ENCODE results near the gene PRKN.
"Not testable (repeated sequence)": the region's sequence is repeated elsewhere in the genome, so short reads cannot be mapped to it uniquely, and the experiment has no call there.

Gene PRKN

DNA sequence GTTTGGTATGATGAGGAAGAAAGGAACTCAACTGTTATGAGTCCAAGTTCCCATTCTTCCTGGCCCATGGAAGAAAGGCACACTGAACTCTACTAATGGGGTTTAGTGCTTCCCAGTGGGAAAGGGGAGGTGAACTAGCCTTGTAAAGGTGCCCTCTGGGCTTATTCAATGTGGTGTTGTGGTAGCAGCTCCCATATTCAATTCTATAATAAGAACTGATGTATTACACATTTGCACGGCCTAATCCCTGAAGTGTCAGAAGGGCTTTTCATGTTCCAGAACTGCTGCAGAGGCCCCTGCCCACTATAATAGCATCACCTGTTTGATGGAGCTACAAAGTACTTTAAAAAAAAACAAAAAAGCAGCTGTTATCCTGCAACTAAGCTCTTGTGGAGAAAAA lies 17.1 kb downstream of the PRKN start:
- DNase-seq: no peak

DNA sequence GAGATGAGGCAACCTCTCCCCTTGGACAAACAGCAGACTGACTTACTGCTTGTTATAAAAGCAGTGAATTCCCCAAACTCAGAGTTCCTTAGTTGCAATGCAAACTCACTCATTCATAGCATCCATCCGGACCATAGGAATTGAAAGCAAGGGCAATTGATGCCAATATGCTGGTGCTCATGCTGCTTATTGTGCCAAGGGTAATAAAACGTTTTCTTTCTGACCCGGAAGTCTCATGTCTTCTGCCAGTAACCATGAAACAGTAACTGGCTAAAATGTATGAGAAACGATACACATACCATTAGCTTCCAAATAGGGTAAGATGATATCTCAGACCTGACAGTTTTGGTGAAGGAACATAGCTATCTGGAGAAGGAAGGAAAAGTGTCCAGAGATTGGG lies 18.1 kb downstream of the PRKN start:
- no peak for DNase-seq

DNA sequence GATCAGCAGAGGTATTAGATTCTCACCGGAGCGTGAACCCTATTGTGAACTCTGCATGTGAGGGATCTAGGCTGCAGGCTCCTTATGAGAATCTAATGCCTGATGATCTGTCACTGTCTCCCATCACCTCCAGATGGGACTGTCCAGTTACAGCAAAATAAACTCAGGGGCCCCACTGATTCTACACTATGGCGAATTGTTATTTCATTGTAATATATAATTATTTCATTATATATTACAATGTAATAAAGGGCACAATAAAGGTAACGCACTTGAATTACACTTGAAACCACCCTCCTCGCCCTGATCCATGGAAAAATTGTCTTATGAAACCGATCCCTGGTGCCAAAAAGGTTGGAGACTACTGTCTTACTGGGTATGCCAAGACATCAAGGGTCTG lies 18.6 kb downstream of the PRKN start:
- no peak for DNase-seq

DNA sequence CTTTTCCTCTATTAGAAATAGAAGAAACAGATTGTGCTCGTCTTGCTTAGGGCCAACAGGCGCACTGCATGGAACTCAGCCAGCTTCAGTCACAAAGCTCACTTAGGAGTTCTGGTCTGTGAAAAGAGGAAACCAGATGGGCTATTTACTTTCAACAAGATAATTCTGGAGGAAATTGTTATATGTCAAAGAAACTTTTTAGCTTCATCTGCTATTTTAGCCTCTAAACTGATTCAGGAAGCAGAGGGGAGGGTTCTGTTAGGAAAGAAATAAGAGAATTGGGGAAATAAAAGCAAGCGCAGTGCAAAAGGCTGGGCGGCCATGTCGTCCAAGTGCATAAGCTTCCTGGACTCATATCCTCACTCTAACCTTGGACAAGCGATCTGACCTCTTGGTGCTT lies 21.3 kb downstream of the PRKN start:
- no peak for DNase-seq

DNA sequence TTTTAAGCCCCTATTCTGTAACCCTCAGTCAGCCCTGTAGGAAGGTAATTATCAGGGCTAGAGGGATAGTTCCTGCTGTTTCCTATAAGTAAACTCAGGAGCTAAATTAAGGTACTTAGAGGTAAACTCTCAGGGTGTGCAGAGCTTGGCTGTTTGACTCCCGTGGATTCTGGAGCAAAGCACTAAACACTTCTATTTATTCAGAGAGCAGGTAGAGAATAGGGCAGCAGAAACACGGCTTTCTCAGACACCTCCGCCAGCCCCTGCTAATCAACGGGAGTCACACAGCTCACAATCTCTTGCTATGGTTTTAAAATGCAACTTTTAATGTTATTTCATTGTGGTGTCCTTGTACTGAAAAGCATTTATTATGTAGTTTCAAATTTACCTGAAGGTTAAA lies 21.8 kb downstream of the PRKN start:
- no peak for DNase-seq

DNA sequence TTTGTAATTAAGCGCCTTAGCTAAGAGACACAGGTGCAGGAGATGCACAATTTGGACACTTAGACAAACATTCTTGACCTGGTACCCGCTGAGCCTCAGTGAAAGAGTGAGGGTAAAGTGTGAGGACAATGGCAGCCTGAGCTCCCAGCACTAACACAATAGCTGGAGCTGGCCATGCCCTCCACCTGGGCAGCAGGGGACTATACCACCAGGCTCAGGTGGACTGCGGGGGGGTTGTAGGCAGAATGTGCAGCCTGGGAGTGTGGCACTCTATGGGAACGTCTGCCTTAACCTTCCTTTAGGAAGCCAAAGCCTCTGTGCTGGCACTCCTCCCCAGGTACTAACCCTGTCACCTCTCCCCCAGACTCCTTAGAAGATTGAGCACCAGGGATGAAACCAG lies 23.6 kb downstream of the PRKN start:
- no peak for DNase-seq

- DNase-seq: no peak
Observed at GRCh38 chr6:162702446-162702845, 25.1 kb downstream of the PRKN start.

DNA sequence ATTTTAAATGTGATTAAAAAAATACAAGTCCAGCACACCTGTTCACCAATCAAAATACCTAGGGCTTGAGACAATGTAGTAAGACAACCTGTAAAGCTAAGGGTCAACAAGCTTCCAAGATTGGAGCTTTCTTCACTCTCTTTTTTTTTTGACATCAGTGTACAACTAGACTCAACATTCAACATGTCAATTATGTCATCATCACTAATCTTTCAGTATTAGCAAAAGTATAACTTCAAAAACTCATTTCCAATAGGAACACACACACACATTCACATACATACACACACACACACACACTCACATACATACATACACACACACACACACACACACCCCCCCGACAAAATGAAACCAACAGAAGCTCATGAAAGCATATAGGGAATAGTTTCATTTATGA lies 26.0 kb downstream of the PRKN start:
- DNase-seq: no peak

- no peak for DNase-seq
Observed at GRCh38 chr6:162700966-162701365, 26.6 kb downstream of the PRKN start.

- DNase-seq: no peak
Observed at GRCh38 chr6:162699961-162700360, 27.6 kb downstream of the PRKN start.

DNA sequence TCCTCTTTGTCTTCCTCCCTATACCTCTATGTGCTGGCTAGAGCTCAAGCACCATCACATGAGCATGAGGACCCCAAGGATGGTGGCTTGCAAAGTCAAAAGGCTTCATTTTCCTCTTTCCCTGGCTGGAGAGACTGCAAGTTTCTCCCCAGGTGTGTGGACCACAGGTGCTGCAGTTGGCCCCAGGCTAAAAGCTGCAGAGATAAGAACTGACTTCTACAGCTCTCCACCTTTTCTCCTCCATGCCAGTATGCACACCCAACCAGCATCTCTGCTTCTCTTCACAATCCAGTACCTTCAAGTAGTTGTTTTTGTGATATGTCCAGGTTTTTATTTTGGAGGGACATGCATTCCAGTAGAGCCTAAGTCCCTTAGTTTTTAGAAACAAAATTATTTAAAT lies 29.1 kb downstream of the PRKN start:
- DNase-seq: no peak

GRCh38 chr6:162697872-162698403 lies 29.6 kb downstream of the PRKN start:
- no peak for DNase-seq

DNA sequence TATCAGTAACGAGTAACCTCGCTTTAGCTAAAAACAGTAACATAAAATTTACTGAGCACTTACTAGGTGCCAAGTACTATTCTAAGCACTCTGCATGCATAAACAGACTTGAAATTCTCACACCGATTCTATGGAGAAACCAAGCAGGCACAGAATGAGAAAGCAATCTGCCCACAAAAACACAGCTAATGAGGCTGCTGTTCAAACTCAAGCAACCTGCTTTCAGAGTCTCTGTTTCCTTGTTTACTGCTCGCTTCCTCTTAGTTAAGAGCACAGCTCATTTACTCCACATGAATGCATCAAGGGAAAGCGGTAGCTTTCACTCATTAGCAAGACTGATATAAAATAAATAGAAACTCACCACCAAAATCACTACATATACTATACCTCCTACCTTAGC lies 37.4 kb downstream of the PRKN start:
- no peak for DNase-seq

- DNase-seq: no peak
Observed at GRCh38 chr6:162688751-162689345, 38.7 kb downstream of the PRKN start.

DNA sequence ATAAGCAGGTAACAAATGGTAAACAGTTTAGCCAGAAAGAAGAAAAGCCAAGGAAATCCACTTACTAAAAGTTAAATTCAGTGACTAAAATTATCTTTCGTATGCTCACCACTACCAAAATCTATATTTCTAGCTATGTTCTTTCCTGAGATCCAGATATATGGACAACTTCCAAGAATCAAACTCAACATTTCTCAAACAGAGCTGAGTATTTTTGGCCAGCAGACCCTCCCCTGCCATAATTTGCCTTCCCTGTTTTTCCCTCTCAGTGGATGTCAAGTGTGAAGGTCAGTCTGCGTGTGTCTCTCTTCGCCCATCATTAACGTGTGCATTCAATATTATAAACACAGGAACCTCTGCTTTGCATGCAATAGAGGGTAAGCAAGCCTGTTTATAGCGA lies 42.0 kb downstream of the PRKN start:
- DNase-seq: no peak

DNA sequence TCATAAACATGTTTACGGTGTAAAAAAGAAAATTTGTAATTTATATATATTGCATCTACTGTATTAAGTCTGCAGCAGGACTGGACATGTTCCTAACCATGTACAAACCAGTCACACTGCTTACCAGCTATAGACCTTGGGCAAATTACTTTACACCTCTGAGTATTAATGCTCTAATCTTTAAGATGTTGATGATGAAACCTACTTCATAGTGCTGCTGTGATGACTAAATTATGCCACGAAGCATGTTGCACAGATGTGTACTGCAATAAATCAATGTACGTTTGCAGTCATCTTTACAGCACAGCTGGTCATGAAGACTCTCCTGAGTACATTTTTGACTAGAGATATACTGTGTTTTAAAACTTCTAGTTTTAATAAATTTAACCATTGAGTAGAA lies 42.6 kb downstream of the PRKN start:
- DNase-seq: no peak

GRCh38 chr6:162684052-162684451 lies 43.5 kb downstream of the PRKN start:
- DNase-seq: no peak

GRCh38 chr6:162683135-162683534 lies 44.4 kb downstream of the PRKN start:
- no peak for DNase-seq

GRCh38 chr6:162681447-162681846 lies 46.1 kb downstream of the PRKN start:
- no peak for DNase-seq

DNA sequence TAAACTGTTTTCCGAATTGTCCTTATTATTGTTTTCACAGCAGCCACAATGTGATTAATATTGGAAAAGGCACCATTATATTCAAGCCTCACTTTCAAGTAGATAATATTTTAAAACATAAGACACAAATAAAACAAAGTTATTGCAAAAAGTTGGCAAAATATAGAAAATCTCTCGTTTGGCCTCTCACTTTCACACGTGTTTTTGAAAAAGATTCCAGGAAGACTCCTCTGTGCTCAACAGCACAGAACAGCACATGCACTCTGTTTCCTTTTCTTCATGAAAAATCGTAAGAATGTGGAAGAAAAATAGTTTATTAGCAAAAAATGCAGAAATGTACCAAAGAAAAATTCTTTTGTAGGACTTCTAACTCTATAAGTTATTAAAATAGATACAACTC lies 46.7 kb downstream of the PRKN start:
- DNase-seq: no peak

- DNase-seq: no peak
Observed at GRCh38 chr6:162680367-162680766, 47.2 kb downstream of the PRKN start.

GRCh38 chr6:162679681-162680080 lies 47.9 kb downstream of the PRKN start:
- no peak for DNase-seq

DNA sequence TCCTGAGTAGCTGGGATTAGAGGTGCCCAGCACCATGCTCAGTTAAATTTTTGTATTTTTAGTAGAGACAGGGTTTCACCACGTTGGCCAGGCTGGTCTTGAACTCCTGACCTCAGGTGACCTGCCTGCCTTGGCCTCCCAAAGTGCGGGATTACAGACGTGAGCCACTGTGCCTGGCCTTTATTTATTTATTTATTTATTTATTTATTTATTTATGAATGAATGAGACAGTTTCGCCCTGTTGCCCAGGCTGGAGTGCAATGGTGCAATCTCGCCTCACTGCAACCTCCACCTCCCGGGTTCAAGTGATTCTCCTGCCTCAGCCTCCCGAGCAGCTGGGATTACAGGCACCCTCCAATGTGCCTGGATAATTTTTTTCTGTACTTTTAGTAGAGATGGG lies 48.7 kb downstream of the PRKN start:
- not testable (repeated sequence) for DNase-seq

- DNase-seq: no peak
Observed at GRCh38 chr6:162675503-162675902, 52.1 kb downstream of the PRKN start.

DNA sequence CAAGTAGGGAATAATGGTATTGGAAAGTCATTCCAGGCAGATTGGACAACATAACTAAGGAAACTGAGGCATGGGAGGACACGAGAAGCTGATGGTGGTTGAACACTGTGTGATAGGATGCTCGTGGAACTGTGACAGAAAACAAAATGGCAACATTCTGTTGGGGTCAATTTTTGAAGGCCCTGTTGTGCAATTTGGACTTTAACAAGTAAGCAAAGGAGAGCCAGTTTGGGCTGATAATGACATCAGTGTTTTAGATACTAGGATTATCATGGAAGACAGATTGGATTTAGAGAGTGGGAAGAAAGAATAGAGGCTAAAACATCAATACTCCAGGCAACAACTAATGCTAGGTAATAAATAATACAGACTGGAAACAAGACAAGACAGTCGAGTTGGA lies 53.1 kb downstream of the PRKN start:
- no peak for DNase-seq

All from DMS79 treated with DMSO at 0.1 percent for 48 hours (cell line).